Endothelial cell of umbilical vein (primary cell): ENCODE measurements around the gene CORO7. TPM values are rescaled to one million over a fixed set of nuclear protein-coding genes. Genes with fewer than 3 reads are reported as not detected.

Experiments
- BruUV-seq: library from RNA; stranded (reverse); fragments of 400-500 nt; replicated peaks from 2 replicates; lab custom pipeline; 2021; lab: Mats Ljungman, UMichigan
- CTCF ChIA-PET: fragments of 300-600, 350-600 bp; sonication (Branson Sonifier 250); formaldehyde crosslinking; loops from one replicate; lab custom pipeline; 2021; ENCODE audit warnings: antibody characterized with exemption, inconsistent platforms; lab: Charles Lee
- POLR2A ChIA-PET: fragments of 300-600, 350-600 bp; sonication (Branson Sonifier 250); formaldehyde crosslinking; loops from one replicate; lab custom pipeline; 2021; ENCODE audit warnings: antibody characterized with exemption, inconsistent platforms; lab: Charles Lee
- DNase-seq: peaks from one replicate; pipeline ENCODE4 v3.0.0-alpha.2; 2011; ENCODE audit warnings: low read depth, low spot score
- FAIRE-seq: peaks from 2 replicates; lab custom pipeline; 2011; peaks lifted over from hg19 to GRCh38; lab: Jason Lieb, UNC
- H2AFZ ChIP-seq: 2 replicates; pipeline ENCODE4 v1.6.0; 2012; ENCODE audit warnings: low read depth, low read length, control low read depth, inconsistent platforms
- H3K27ac ChIP-seq: 2 replicates; pipeline ENCODE4 v1.5.1; 2011; ENCODE audit warnings: low read depth, mild to moderate bottlenecking, control low read depth, low read length, moderate library complexity; ENCODE audit not compliant: insufficient read depth
- H3K27me3 ChIP-seq, 2 experiments: 2 replicates each; pipeline versions ENCODE4 v1.6.0 to v1.6.1; 2011; ENCODE audit warnings: low read length in 2 of 2, mixed read lengths in 1 of 2; ENCODE audit not compliant: control insufficient read depth in 2 of 2, insufficient read depth in 2 of 2
- H3K36me3 ChIP-seq, 2 experiments: 2 replicates in 1 of 2; 3 replicates in 1 of 2; pipeline ENCODE4 v1.5.1; 2011; ENCODE audit warnings: low read length in 2 of 2, mild to moderate bottlenecking in 1 of 2, moderate library complexity in 1 of 2; ENCODE audit not compliant: control insufficient read depth in 2 of 2, insufficient read depth in 2 of 2; ENCODE audit errors: extremely low read depth in 1 of 2
- H3K4me1 ChIP-seq: 3 replicates; pipeline ENCODE4 v1.5.1; 2011; ENCODE audit warnings: mild to moderate bottlenecking, low read length; ENCODE audit not compliant: control insufficient read depth, insufficient read depth; ENCODE audit errors: extremely low read depth
- H3K4me2 ChIP-seq: 2 replicates; pipeline ENCODE4 v1.6.1; 2011; ENCODE audit warnings: low read length, control low read depth, mixed read lengths; ENCODE audit not compliant: insufficient read depth
- H3K4me3 ChIP-seq, 3 experiments: fragments of 200-600 bp in 1 of 3; sonication (generic), shearing (Covaris generic) in 1 of 3; replicated peaks in 1 of 3; 2 replicates each; pipeline ENCODE4 v1.5.1; 2011 to 2016; ENCODE audit warnings: control low read depth in 3 of 3, low read length in 3 of 3, mild to moderate bottlenecking in 2 of 3, inconsistent platforms in 1 of 3, low read depth in 1 of 3, moderate library complexity in 1 of 3; ENCODE audit not compliant: insufficient read depth in 1 of 3
- H3K79me2 ChIP-seq: 2 replicates; pipeline ENCODE4 v1.6.0; 2012; ENCODE audit warnings: low read length, inconsistent platforms; ENCODE audit not compliant: control insufficient read depth, insufficient read depth
- H3K9ac ChIP-seq: replicated peaks from 2 replicates; pipeline ENCODE3; 2011; ENCODE audit warnings: low read length, control low read depth; ENCODE audit not compliant: insufficient read depth; ENCODE audit errors: extremely low read depth
- H3K9me1 ChIP-seq: replicated peaks from 3 replicates; pipeline ENCODE4 v1.6.0; 2011; ENCODE audit warnings: mild to moderate bottlenecking, low read length; ENCODE audit not compliant: control insufficient read depth, insufficient read depth; ENCODE audit errors: extremely low read depth
- H3K9me3 ChIP-seq: replicated peaks from 2 replicates; pipeline ENCODE4 v1.5.1; 2012; ENCODE audit warnings: low read length, inconsistent platforms; ENCODE audit not compliant: control insufficient read depth, insufficient read depth
- H4K20me1 ChIP-seq: replicated peaks from 2 replicates; pipeline ENCODE3; 2011; ENCODE audit warnings: mild to moderate bottlenecking, low read length; ENCODE audit not compliant: control insufficient read depth, insufficient read depth; ENCODE audit errors: extremely low read depth
- EZH2 ChIP-seq: IDR thresholded peaks from 2 replicates; pipeline ENCODE4 v1.6.1; 2012; ENCODE audit warnings: borderline replicate concordance, low read depth, mild to moderate bottlenecking, moderate library complexity, low read length, inconsistent platforms; ENCODE audit not compliant: severe bottlenecking
- FOS ChIP-seq: IDR thresholded peaks from 2 replicates; pipeline ENCODE4 v1.6.1; 2011; ENCODE audit warnings: mild to moderate bottlenecking, low read length, moderate library complexity, borderline replicate concordance; ENCODE audit not compliant: insufficient read depth
- GATA2 ChIP-seq: IDR thresholded peaks from 2 replicates; pipeline ENCODE4 v1.7.0; 2011; ENCODE audit warnings: low read depth, mild to moderate bottlenecking, moderate library complexity, mixed read lengths, low read length; ENCODE audit not compliant: insufficient read length, insufficient read depth
- JUN ChIP-seq: IDR thresholded peaks from 2 replicates; pipeline ENCODE4 v1.6.1; 2011; ENCODE audit warnings: borderline replicate concordance, low read depth; ENCODE audit not compliant: insufficient read length, insufficient read depth
- MYC ChIP-seq: IDR thresholded peaks from one replicate; pipeline ENCODE4 v1.6.1; 2011; ENCODE audit warnings: mild to moderate bottlenecking, low read depth, low read length
- POLR2A ChIP-seq: IDR thresholded peaks from 2 replicates; pipeline ENCODE4 v1.6.1; 2012; ENCODE audit warnings: low read depth, mild to moderate bottlenecking, control low read depth, low read length
- POLR2AphosphoS5 ChIP-seq: IDR thresholded peaks from 2 replicates; pipeline ENCODE4 v1.6.1; 2012; ENCODE audit warnings: low read depth, mild to moderate bottlenecking, control low read depth, low read length, moderate library complexity; ENCODE audit not compliant: insufficient read depth
- dilution Hi-C: fragments of 300-500 bp; cut with MboI; formaldehyde crosslinking; loops from one replicate; pipeline ENCODE4 v1.15.0; 2019; ENCODE audit warnings: low sequenced_read_pairs; ENCODE audit not compliant: extremely low pct_ligation_motif_present
- intact Hi-C: fragments of 100-400 bp; cut with micrococcal nuclease; formaldehyde crosslinking; loops from one replicate; pipeline ENCODE4 v1.10.0; 2022
- polyA plus RNA-seq, 4 experiments: library from polyadenylated mRNA; depleted of rRNA in 3 of 4; stranded (reverse) in 3 of 4; unstranded in 1 of 4; fragments of >200 nt; gene quantifications; 2 replicates each; pipeline versions ENCODE4 v1.2.1 to v1.2.3, GENCODE V29; 2011 to 2012; ENCODE audit warnings: missing spikeins in 1 of 4
- total RNA-seq: library from RNA; stranded (reverse); gene quantifications from 2 replicates; pipeline ENCODE4 v1.2.3, GENCODE V29; 2021
- TF ChIP-seq, protein P1 (sequence below): IDR thresholded peaks from 2 replicates; pipeline ENCODE4 v1.6.1; 2011; ENCODE audit not compliant: insufficient read depth, insufficient read length
- TF ChIP-seq, protein P2 (sequence below), 2 donors: IDR thresholded peaks; 1 replicate in 1 of 2; 2 replicates in 1 of 2; pipeline ENCODE4 v1.5.1; 2011; ENCODE audit warnings: low read length in 2 of 2, mild to moderate bottlenecking in 2 of 2, moderate library complexity in 2 of 2, control low read depth in 1 of 2, inconsistent platforms in 1 of 2, low read depth in 1 of 2; ENCODE audit not compliant: insufficient read depth in 1 of 2; ENCODE audit errors: extremely low read depth in 1 of 2

Gene CORO7
- total and polyA plus RNA-seq, 2 donors (not counting 3 experiments of a cell fraction or from before 2014, with no cell fraction given) = 42.5 to 72.3 TPM

DNA sequence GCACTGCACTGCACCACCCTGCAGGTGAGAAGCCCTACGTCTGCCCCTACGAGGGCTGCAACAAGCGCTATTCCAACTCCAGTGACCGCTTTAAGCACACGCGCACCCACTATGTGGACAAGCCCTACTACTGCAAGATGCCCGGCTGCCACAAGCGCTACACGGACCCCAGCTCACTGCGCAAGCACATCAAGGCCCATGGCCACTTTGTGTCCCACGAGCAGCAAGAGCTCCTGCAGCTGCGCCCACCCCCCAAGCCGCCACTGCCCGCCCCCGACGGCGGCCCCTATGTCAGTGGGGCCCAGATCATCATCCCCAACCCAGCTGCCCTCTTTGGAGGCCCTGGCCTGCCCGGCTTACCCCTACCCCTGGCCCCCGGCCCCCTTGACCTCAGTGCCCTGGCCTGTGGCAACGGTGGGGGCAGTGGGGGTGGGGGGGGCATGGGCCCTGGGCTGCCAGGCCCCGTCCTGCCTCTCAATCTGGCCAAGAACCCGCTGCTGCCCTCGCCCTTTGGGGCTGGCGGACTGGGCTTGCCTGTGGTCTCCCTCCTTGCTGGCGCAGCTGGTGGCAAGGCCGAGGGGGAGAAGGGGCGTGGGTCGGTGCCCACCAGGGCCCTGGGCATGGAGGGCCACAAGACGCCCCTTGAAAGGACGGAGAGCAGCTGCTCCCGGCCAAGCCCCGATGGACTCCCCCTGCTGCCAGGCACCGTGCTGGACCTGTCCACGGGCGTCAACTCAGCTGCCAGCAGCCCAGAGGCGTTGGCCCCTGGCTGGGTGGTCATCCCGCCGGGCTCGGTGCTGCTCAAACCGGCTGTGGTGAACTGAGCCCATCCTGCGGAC, 79.5 kb downstream of the CORO7 start:
- no peak overlapping the region for H3K4me2 ChIP-seq
- BruUV-seq = no TSS peak
- H3K27ac ChIP-seq = no peak overlapping the region
- intact Hi-C loops = no loop called here
- no peak overlapping the region for H3K4me3 ChIP-seq
- H4K20me1 ChIP-seq = no peaks in the 10 kb centered on the region
- no peaks in the 10 kb centered on the region for H3K9me1 ChIP-seq
- FAIRE-seq (no peak), DNase-seq (no peak)
- no peaks in the 10 kb centered on the region for H3K9me3 ChIP-seq
- POLR2A ChIA-PET = no interaction called here
- TF ChIP-seq, protein P1, sequence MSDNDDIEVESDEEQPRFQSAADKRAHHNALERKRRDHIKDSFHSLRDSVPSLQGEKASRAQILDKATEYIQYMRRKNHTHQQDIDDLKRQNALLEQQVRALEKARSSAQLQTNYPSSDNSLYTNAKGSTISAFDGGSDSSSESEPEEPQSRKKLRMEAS = no peak
- dilution Hi-C loops = no loop called here
- H3K27me3 ChIP-seq = no peaks in the 10 kb centered on the region
- no peak overlapping the region for H2AFZ ChIP-seq
- H3K36me3 ChIP-seq = peaks cover 3 to 21% of the 10 kb centered on the region in 2 experiments
- H3K9ac ChIP-seq = no peak overlapping the region
- no peaks in the 10 kb centered on the region for H3K4me1 ChIP-seq
- CTCF ChIA-PET = no interaction called here
- no peaks in the 10 kb centered on the region for H3K79me2 ChIP-seq

DNA sequence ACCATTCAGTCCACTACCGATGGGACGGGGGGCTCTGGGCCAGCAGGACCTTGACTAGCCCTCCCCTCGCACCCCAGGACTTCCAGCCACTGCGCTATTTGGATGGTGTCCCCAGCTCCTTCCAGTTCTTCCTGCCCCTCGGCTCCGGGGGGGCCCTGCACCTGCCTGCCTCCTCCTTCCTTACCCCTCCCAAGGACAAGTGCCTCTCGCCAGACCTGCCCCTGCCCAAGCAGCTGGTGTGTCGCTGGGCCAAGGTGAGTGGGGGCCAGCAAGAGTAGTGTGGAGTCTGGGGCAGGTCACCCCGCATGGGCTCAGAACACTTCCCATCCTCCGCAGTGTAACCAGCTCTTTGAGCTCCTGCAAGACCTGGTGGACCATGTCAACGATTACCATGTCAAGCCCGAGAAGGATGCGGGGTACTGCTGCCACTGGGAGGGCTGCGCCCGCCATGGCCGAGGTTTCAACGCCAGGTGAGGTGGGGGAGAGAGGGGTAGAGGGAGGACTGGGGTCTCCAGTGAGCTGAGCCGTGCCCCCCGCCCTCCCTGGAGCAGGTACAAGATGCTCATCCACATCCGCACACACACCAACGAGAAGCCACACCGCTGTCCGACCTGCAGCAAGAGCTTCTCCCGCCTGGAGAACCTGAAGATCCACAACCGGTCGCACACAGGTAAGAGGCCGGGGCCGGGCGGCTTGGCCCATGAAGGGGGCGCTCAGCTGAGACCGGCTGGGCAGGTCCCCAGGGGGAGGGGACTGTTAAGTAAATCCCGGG, 81.5 kb downstream of the CORO7 start:
- Histone ChIP-seq H3K9me1 (no peaks in the 10 kb centered on the region), H3K9ac (no peak overlapping the region), H3K36me3 (peaks cover 3 to 21% of the 10 kb centered on the region in 2 experiments), H3K9me3 (no peaks in the 10 kb centered on the region), H3K4me2 (no peak overlapping the region), H3K4me3 (no peak overlapping the region), H3K4me1 (no peaks in the 10 kb centered on the region), H4K20me1 (no peaks in the 10 kb centered on the region), H3K27ac (no peak overlapping the region), H3K79me2 (peaks cover 5% of the 10 kb centered on the region), H2AFZ (no peak overlapping the region), H3K27me3 (no peaks in the 10 kb centered on the region)
- no TSS peak for BruUV-seq
- no peak for TF ChIP-seq EZH2
- no peak for TF ChIP-seq JUN
- TF ChIP-seq, protein P2, sequence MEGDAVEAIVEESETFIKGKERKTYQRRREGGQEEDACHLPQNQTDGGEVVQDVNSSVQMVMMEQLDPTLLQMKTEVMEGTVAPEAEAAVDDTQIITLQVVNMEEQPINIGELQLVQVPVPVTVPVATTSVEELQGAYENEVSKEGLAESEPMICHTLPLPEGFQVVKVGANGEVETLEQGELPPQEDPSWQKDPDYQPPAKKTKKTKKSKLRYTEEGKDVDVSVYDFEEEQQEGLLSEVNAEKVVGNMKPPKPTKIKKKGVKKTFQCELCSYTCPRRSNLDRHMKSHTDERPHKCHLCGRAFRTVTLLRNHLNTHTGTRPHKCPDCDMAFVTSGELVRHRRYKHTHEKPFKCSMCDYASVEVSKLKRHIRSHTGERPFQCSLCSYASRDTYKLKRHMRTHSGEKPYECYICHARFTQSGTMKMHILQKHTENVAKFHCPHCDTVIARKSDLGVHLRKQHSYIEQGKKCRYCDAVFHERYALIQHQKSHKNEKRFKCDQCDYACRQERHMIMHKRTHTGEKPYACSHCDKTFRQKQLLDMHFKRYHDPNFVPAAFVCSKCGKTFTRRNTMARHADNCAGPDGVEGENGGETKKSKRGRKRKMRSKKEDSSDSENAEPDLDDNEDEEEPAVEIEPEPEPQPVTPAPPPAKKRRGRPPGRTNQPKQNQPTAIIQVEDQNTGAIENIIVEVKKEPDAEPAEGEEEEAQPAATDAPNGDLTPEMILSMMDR (IDR thresholded peaks at IDR 0.05; ENCODE audit: extremely low read depth in 1 of 2, insufficient read depth in 1 of 2, low read depth in 1 of 2, low read length in 2 of 2) = no peak
- no peak for TF ChIP-seq MYC
- no peak for TF ChIP-seq FOS
- TF ChIP-seq, protein P1 = no peak
- no peak for TF ChIP-seq POLR2AphosphoS5
- TF ChIP-seq POLR2A = no peak
- no peak for TF ChIP-seq GATA2
- DNase-seq (no peak), FAIRE-seq (no peak)
- dilution Hi-C loops = no loop called here
- POLR2A ChIA-PET = no interaction called here
- CTCF ChIA-PET = interaction anchor here (1.0 to 1.9 kb wide), 2 partner anchors 46 to 135 kb away, joined by 3 to 6 read pairs; no protein-coding TSS in a partner anchor
- intact Hi-C loops = no loop called here
